ENCODE data around the gene ATF1.
"Not testable (repeated sequence)": the region's sequence is repeated elsewhere in the genome, so short reads cannot be mapped to it uniquely, and the experiment has no call there.

The ATF1 gene

GRCh38 chr12:50842637-50843493, 79.0 kb downstream of the ATF1 start, which contains the start of gene TMPRSS12:
TMPRSS12 (plus strand) TSS chr12:50842926; CDS start chr12:50842965, 39 bp downstream.
- TF ChIP-seq, protein P1, sequence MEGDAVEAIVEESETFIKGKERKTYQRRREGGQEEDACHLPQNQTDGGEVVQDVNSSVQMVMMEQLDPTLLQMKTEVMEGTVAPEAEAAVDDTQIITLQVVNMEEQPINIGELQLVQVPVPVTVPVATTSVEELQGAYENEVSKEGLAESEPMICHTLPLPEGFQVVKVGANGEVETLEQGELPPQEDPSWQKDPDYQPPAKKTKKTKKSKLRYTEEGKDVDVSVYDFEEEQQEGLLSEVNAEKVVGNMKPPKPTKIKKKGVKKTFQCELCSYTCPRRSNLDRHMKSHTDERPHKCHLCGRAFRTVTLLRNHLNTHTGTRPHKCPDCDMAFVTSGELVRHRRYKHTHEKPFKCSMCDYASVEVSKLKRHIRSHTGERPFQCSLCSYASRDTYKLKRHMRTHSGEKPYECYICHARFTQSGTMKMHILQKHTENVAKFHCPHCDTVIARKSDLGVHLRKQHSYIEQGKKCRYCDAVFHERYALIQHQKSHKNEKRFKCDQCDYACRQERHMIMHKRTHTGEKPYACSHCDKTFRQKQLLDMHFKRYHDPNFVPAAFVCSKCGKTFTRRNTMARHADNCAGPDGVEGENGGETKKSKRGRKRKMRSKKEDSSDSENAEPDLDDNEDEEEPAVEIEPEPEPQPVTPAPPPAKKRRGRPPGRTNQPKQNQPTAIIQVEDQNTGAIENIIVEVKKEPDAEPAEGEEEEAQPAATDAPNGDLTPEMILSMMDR (IDR thresholded peaks at IDR 0.05; ENCODE audit: borderline replicate concordance, control extremely low read depth, extremely low read depth, insufficient read depth, missing control alignments), result no peak
- in situ Hi-C loops (cut with MboI; ENCODE audit: low sequenced_read_pairs, unreplicated experiment), result no loop called here
- no peak for DNase-seq (ENCODE audit: low spot score)

GRCh38 chr12:50845021-50845647, 81.2 kb downstream of the ATF1 start:
- TF ChIP-seq, protein P1 (IDR thresholded peaks at IDR 0.05; ENCODE audit: borderline replicate concordance, control extremely low read depth, extremely low read depth, insufficient read depth, missing control alignments), result no peak
- DNase-seq (ENCODE audit: low spot score), result no peak
- in situ Hi-C loops (cut with MboI; ENCODE audit: low sequenced_read_pairs, unreplicated experiment), result no loop called here

DNA sequence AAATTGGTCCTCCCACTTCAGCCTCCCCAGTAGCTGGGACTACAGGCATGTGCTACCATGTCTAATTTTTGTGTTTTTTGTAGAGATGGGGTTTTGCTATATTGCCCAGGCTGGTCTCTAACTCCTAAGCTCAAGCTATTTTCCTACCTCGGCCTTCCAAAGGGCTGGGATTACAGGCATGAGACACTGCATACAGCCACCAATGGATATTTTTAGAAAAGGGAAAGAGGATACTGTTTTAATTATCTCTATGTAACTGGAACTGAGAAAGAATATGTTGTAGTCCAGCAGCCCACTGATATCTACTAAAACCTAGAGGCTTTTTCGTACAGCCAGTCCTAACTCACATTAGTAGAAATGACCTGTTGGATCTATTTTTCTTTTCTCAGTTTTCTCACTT, 85.1 kb downstream of the ATF1 start:
- in situ Hi-C loops (cut with MboI; ENCODE audit: low sequenced_read_pairs, unreplicated experiment), result no loop called here
- DNase-seq (ENCODE audit: low spot score), result no peak
- TF ChIP-seq, protein P1 (IDR thresholded peaks at IDR 0.05; ENCODE audit: borderline replicate concordance, control extremely low read depth, extremely low read depth, insufficient read depth, missing control alignments), result no peak

DNA sequence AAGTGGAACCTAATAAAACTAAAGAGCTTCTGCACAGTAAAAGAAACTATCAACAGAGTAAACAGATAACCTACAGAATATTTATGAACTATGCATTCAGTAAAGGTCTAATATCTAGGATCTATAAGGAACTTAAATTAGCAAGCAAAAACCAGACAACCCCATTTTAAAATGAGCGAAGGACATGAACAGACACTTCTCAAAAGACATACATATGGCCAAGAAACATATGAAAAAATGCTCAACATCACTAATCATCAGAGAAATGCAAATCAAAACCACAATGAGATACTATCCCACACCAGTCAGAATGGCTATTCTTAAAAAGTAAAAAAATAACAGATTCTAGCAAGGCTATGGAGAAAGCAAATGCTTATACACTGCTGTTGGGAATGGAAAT, 91.3 kb downstream of the ATF1 start:
- in situ Hi-C loops (cut with MboI; ENCODE audit: low sequenced_read_pairs, unreplicated experiment); DNase-seq (ENCODE audit: low spot score): not testable (repeated sequence)

DNA sequence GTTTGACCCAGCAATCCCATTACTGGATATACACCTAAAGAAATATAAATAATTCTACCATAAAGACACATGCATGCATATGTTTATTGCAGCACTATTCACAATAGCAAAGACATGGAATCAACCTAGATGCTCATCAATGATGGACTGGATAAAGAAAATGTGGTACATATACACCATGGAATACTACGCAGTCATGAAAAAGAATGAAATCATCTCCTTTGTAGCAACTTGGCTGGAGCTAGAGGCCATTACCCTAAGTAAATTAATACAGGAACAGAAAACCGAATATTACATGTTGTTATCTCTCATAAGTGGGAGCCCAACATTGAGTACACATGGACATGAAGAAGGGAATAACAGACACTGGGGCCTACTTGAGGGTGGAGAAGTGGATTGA, 91.8 kb downstream of the ATF1 start:
- DNase-seq (ENCODE audit: low spot score); in situ Hi-C loops (cut with MboI; ENCODE audit: low sequenced_read_pairs, unreplicated experiment): not testable (repeated sequence)

- DNase-seq (ENCODE audit: low spot score), result no peak
- TF ChIP-seq, protein P1 (IDR thresholded peaks at IDR 0.05; ENCODE audit: borderline replicate concordance, control extremely low read depth, extremely low read depth, insufficient read depth, missing control alignments), result no peak
- in situ Hi-C loops (cut with MboI; ENCODE audit: low sequenced_read_pairs, unreplicated experiment), result no loop called here
Measured at GRCh38 chr12:50859621-50860310, 95.9 kb downstream of the ATF1 start.

DNA sequence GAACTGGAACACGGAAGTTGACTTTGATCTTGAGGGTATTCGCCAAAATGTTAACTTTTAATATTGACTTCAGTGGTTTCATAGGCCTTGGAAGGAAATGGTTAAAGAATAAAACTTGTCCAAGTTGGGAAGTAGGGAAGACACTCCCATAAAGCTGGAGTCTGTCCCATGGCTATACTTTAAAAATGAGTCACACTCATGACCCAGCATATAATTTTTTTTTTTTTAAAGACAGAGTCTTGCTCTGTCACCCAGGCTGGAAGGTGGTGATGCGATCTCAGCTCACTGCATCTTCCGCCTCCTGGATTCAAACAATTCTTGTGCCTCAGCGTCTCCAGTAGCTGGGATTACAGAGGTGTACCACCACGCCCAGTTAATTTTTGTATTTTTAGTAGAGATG, 98.4 kb downstream of the ATF1 start:
- in situ Hi-C loops (cut with MboI; ENCODE audit: low sequenced_read_pairs, unreplicated experiment), result no loop called here
- DNase-seq (ENCODE audit: low spot score), result no peak
- TF ChIP-seq, protein P1 (IDR thresholded peaks at IDR 0.05; ENCODE audit: borderline replicate concordance, control extremely low read depth, extremely low read depth, insufficient read depth, missing control alignments), result no peak
